ENCODE data around the gene CCNA1. TPM values are rescaled to one million over a fixed set of nuclear protein-coding genes. Genes with fewer than 3 reads are reported as not detected.

CCNA1 gene
- total RNA-seq (2022; extraction: Qiagen RNA extraction; ENCODE audit: low read depth): 0.26 to 0.56 TPM (median 0.49 TPM) in 5 replicates

GRCh38 chr13:36432106-36432544, at the start of gene CCNA1:
Gene CCNA1 (plus strand): TSS chr13:36432495. CDS start chr13:36433057, 562 bp downstream.

Other genes starting within 250 kb of the CCNA1 start
- gene SOHLH2, start 217.9 kb upstream of the CCNA1 start, total RNA-seq (2022; extraction: Qiagen RNA extraction; ENCODE audit: low read depth): not detected in 5 replicates
- gene CCDC169, start 134.7 kb upstream of the CCNA1 start, total RNA-seq (2022; extraction: Qiagen RNA extraction; ENCODE audit: low read depth): 0.18 to 1.3 TPM (median 0.37 TPM) in 5 replicates
- gene SPART, start 86.1 kb upstream of the CCNA1 start, total RNA-seq (2022; extraction: Qiagen RNA extraction; ENCODE audit: low read depth): 26.8 to 30.6 TPM (median 28.9 TPM) in 5 replicates
- gene SERTM1, start 241.5 kb downstream of the CCNA1 start, total RNA-seq (2022; extraction: Qiagen RNA extraction; ENCODE audit: low read depth): not detected in 5 replicates

Measured in A549 treated with DMSO at 1 μM for 4 hours (cell line).